Pancreas (tissue), 10 donors: ENCODE data around the gene SUPT3H. TPM values are rescaled to one million over a fixed set of nuclear protein-coding genes. Genes with fewer than 3 reads are reported as not detected.

Experiments used
- ATAC-seq, 4 donors: fragments of 200-7000 bp; cut with Tn5 transposase; one replicate each; pipeline versions ENCODE4 v1.8.0 to v1.9.1; 2020; ENCODE audit warnings: mild to moderate bottlenecking in 4 of 4, moderate library complexity in 4 of 4
- DNase-seq, 6 donors: peaks; one replicate each; pipeline ENCODE4 v3.0.0-alpha.2; 2020
- FAIRE-seq: peaks from 2 replicates; lab custom pipeline; 2012; peaks lifted over from hg19 to GRCh38; lab: Jason Lieb, UNC
- H3K27ac ChIP-seq, 4 donors: fragments of 200-600 bp; sonication (generic); 1 replicate in 3 of 4; 2 replicates in 1 of 4; pipeline versions ENCODE4 v1.5.0 to v1.8.0; 2020
- H3K27me3 ChIP-seq, 4 donors: fragments of 200-600 bp; one replicate each; pipeline ENCODE4 v1.8.0; 2021
- H3K36me3 ChIP-seq, 3 donors: fragments of 200-600 bp; sonication (generic) in 1 of 3; one replicate each; pipeline versions ENCODE4 v1.5.0 to v1.8.0; 2020 to 2021
- H3K4me1 ChIP-seq, 3 donors: fragments of 200-600 bp; one replicate each; pipeline ENCODE4 v1.8.0; 2021
- H3K4me3 ChIP-seq, 4 donors: fragments of 200-600 bp; sonication (generic) in 2 of 4; one replicate each; pipeline versions ENCODE4 v1.5.0 to v1.8.0; 2020 to 2021
- H3K9me3 ChIP-seq, 4 donors: fragments of 200-600 bp; one replicate each; pipeline ENCODE4 v1.8.0; 2021
- CTCF ChIP-seq, 4 donors: fragments of 200-600 bp; sonication (generic) in 3 of 4; IDR thresholded peaks; one replicate each; pipeline versions ENCODE4 v1.5.0 to v1.8.0; 2021; ENCODE audit warnings: antibody characterized with exemption in 4 of 4
- WGBS, 2 donors: extraction: QIAGEN DNeasy Blood & Tissue Kit; methylation state at CpG; one replicate each; pipeline ENCODE4 v1.1.7; 2013; 5-methylcytosine and 5-hydroxymethylcytosine counted together
- intact Hi-C, 3 donors: fragments of 100-400 bp; cut with DNase I; formaldehyde crosslinking; loops; one replicate each; pipeline versions ENCODE4 v1.11.1 to v1.14.2; 2022
- polyA plus RNA-seq, 2 donors: library from polyadenylated mRNA; stranded (reverse); fragments of 200-250 nt; gene quantifications; one replicate each; pipeline ENCODE4 v1.2.3, GENCODE V29; 2013
- total RNA-seq, 6 donors: library from RNA; stranded (reverse); fragmentation: NEBNext Ultra II Directional in 4 of 6; extraction: Animal tissue kit (Norgen Biotek cat#: 25700) in 4 of 6; gene quantifications; one replicate each; pipeline versions ENCODE4 v1.2.1 to v1.2.4, GENCODE V29; 2021 to 2023
- donor health status: healthy with polysubstance abuse.
- donor health status: DM: no; HTN: no; CAD: no; lungs with moderate emphysema.
- donor health status: DM: no; HTN: no; CAD: no.
- donor health status: control.
- donor health status: control.
- donor health status: Bipolar disorder and iron deficiency.
- donor health status: DM: yes; HTN: yes; CAD: no.
- donor health status: DM: no; HTN: no; CAD: no.
- donor health status: DM: no; HTN: no; CAD: no.
- donor health status: DM: yes; HTN: yes; CAD: no.

Gene SUPT3H
- total and polyA plus RNA-seq, 8 donors = 3.6 to 8.0 (median 5.3) TPM

- Histone ChIP-seq H3K27ac (no peak overlapping the region), H3K27me3 (no peaks in the 10 kb centered on the region), H3K4me1 (no peaks in the 10 kb centered on the region), H3K4me3 (no peak overlapping the region), H3K36me3 (no peaks in the 10 kb centered on the region), H3K9me3 (no peaks in the 10 kb centered on the region)
- WGBS, 2 donors = 88 to 92% methylated on average over 4 of the region's 4 CpGs
- FAIRE-seq = no peak
- intact Hi-C loops = no loop called here
- ATAC-seq = no peak
- no peak for DNase-seq
- TF ChIP-seq CTCF (IDR thresholded peaks at IDR 0.05) = no peak
These were observed 423.5 kb downstream of the SUPT3H start for GRCh38 chr6:44954281-44954680.

GRCh38 chr6:44951253-44951747 is 426.4 kb downstream of the SUPT3H start:
- 94 to 99% methylated on average over 2 of the region's 2 CpGs for WGBS, 2 donors
- FAIRE-seq = no peak
- H3K4me1 ChIP-seq = no peaks in the 10 kb centered on the region

GRCh38 chr6:44949596-44950201 is 428.0 kb downstream of the SUPT3H start:
- Histone ChIP-seq H3K27me3 (no peaks in the 10 kb centered on the region), H3K4me1 (no peaks in the 10 kb centered on the region), H3K9me3 (no peaks in the 10 kb centered on the region), H3K4me3 (no peak overlapping the region), H3K36me3 (no peaks in the 10 kb centered on the region), H3K27ac (no peak overlapping the region)
- FAIRE-seq (no peak), DNase-seq (no peak), ATAC-seq (no peak)
- TF ChIP-seq CTCF (IDR thresholded peaks at IDR 0.05) = no peak
- intact Hi-C loops = no loop called here

More at GRCh38 chr6:44951253-44951747, 426.4 kb downstream of the SUPT3H start:
- Histone ChIP-seq H3K9me3 (no peaks in the 10 kb centered on the region), H3K27ac (no peak overlapping the region), H3K36me3 (no peaks in the 10 kb centered on the region), H3K27me3 (no peaks in the 10 kb centered on the region), H3K4me3 (no peak overlapping the region)
- intact Hi-C loops = no loop called here
- ATAC-seq (no peak), DNase-seq (no peak)
- TF ChIP-seq CTCF (IDR thresholded peaks at IDR 0.05) = no peak

GRCh38 chr6:44943541-44943940 is 434.2 kb downstream of the SUPT3H start:
- Histone ChIP-seq H3K36me3 (no peaks in the 10 kb centered on the region), H3K4me3 (no peak overlapping the region), H3K4me1 (no peaks in the 10 kb centered on the region), H3K9me3 (no peaks in the 10 kb centered on the region), H3K27me3 (no peaks in the 10 kb centered on the region), H3K27ac (no peak overlapping the region)
- no peak for TF ChIP-seq CTCF (IDR thresholded peaks at IDR 0.05)
- no peak for FAIRE-seq
- DNase-seq = no peak
- intact Hi-C loops = no loop called here
- ATAC-seq = no peak
- 63 to 79% methylated on average over 3 of the region's 3 CpGs for WGBS, 2 donors

- FAIRE-seq (no peak), ATAC-seq (no peak), DNase-seq (no peak)
- WGBS, 2 donors = 83 to 93% methylated on average over 1 of the region's 1 CpG
- no peaks in the 10 kb centered on the region for H3K36me3 ChIP-seq
- intact Hi-C loops = no loop called here
- H3K4me3 ChIP-seq = no peak overlapping the region
- no peaks in the 10 kb centered on the region for H3K27me3 ChIP-seq
- no peak overlapping the region for H3K27ac ChIP-seq
- no peaks in the 10 kb centered on the region for H3K9me3 ChIP-seq
- H3K4me1 ChIP-seq = no peaks in the 10 kb centered on the region
- TF ChIP-seq CTCF (IDR thresholded peaks at IDR 0.05) = no peak
These were observed 434.9 kb downstream of the SUPT3H start for GRCh38 chr6:44942798-44943197.
